ENCODE results near the gene ALDH1B1. TPM values are rescaled to one million over a fixed set of nuclear protein-coding genes. Genes with fewer than 3 reads are reported as not detected.

Gene ALDH1B1
- total RNA-seq (2022; extraction: Qiagen RNA extraction; ENCODE audit: low read depth): 55.3 to 66.1 TPM (median 59.5 TPM) in 5 replicates

DNA sequence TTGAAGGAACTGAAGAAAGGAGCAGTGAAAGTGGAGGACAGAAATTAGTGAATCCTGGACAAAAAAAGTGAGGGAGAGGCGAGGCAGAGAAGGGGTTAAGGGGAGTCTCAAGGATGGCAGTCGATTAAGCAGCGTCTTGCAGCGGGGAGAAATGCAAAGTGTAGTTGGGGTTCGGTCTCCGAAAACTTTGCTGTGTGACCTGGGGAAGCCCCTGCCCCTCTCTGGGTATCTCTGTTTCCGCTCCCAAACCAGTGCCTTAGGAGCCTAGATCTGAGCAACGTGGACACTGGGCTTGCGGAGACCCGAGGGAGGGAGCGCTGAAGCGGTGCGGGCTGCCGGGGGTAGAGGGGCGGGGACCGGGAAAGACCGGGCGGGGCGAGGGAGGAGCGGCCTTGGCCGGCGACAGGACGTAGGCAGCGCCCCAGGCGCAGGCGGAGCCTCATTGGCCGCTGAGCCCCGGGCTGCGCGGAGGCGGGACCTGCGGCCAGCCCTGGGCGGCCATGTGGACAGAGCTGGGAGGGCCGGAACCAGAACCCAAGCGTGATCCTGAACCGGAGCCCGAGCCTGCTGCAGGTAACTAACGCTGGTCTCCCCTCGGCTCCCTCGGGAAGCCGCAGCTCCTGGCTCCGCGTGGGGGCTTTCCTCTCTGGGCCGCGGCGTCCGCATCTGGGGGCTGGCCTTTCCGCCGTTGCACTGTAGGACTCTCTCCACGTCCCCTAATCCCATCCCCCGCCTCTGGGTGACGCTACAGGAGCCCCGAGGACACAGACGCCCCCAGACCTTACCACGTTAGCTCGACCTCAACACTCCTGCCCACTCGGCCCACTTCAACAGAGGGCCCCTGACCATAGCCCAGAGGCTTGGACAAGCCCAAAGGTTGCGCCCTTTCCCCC is at the start of gene ALDH1B1:
Gene ALDH1B1 (plus strand): TSS at position 468 of the 893 bp plus-strand sequence. CDS start 3,047 bp downstream, outside the sequence.

DNA sequence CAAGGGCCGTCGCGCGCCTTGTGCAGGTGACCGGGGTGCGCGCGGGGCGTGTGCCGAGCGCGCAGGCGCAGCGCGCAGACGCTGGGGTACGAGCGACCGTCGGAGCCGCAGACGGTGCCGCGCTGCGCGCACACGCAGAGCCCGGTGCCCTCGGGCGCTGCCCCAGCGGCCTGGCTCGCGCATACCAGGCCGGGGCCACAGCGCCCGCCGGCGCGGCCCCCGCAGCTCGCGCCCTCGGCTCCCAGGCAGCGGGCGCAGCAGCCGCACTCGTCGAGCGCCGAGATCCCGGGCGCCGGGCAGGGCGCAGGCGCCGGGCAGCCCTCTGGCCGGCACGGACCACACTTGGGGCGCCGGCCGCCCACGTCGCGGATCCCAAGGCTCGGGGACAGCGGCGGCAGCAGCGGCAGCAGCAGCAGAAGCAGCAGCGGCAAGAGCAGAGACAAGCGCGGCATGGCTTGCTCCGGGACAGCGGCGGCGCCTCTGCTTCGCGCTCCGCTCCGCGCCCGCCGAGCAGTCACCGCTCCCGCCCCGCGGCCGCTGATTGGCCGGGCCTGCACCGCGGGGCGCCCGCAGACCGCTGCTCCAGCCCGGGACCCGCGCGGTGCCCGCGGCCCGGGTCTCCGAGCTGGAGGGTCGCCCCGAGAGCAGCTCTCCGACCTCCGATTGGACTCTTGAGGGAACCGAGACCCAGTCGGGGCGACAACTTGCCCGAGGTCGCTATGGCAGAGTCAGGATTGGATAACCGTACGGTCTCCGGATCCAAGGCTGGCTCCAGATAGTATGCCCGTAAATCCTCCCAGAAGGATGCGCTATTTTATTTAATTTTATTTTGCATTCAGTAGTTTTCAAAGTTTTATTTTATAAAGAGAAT is 31.7 kb downstream of the ALDH1B1 start, which contains the start of gene IGFBPL1:
Gene IGFBPL1 (minus strand): TSS at position 482 of the 871 bp plus-strand sequence. CDS start 30 bp downstream, at position 452.

Other genes with a start within 250 kb of the ALDH1B1 start
- 2.3 to 3.2 TPM (median 2.9 TPM) in 5 replicates for gene IGFBPL1, start 31.8 kb downstream of the ALDH1B1 start, total RNA-seq (2022; extraction: Qiagen RNA extraction; ENCODE audit: low read depth)
- gene ANKRD18A, start 227.9 kb downstream of the ALDH1B1 start, total RNA-seq (2022; extraction: Qiagen RNA extraction; ENCODE audit: low read depth): 10.7 to 12.8 TPM (median 12.2 TPM) in 5 replicates